Stimulated activated CD8-positive, alpha-beta memory T cell treated with anti-CD3 and anti-CD28 coated beads, Interleukin-12 subunit alpha, Interleukin-12 subunit beta, amount 100 ng/mL, for 24 hours (primary cell): ENCODE results near the gene RTL1.

Experiments used
- DNase-seq: peaks from one replicate; pipeline ENCODE4 v3.0.0-alpha.2; 2020; ENCODE audit errors: extremely low read depth

RTL1 gene

DNA sequence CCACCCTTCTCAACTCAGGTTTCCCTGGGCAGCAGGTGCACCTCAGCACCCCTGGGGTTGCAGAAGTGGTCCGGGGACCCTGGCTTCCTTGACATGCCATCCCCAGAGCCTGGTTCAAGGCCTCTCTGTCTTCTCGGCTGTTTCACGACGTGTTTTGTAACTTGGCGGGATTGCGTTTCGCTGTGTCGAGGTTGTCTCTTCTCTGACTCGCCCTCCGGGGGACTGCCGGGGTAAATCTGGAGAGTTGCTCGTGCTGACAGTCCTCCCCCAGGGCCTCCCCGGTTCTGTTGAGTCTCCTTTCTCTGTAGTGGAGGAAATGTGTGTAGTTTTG is 52.0 kb downstream of the RTL1 start:
- DNase-seq, result no peak

DNA sequence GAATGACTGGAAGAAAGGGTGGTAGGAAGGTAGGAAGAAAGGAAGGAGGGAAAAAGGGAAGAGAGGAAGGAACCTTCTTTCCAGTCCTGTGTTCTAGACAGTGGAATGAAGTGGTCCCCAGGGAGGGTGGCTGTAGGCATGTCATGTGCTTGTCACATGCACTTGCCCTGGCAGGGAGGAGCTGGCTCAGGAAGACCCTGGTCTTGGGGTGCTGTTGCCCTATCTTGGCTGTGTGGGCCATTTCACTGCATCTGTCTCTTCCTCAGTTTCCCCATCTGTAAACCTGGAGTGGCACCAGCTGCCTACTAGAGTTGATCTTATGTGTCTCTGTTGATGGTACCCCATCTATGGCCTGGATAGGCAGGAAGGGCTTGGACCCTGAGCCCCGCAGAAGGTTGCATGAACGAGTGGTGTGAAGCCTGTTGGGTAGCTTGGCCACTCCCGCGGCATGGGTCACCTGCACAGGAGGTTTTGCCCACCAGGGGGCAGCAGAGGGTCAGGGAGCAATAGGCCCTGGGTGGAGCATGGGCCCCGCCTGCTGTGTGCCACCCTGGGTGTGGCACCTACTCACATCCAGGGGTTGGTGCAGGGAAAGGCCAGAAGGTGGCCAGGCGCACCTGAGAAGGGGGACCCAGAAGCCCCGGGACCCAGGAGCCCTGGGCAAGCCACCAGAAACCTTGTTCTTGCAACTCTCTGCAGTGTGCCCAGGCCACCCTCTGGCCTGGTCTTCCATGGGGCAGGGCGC is 52.5 kb downstream of the RTL1 start:
- DNase-seq, result peak; percentile 51

DNA sequence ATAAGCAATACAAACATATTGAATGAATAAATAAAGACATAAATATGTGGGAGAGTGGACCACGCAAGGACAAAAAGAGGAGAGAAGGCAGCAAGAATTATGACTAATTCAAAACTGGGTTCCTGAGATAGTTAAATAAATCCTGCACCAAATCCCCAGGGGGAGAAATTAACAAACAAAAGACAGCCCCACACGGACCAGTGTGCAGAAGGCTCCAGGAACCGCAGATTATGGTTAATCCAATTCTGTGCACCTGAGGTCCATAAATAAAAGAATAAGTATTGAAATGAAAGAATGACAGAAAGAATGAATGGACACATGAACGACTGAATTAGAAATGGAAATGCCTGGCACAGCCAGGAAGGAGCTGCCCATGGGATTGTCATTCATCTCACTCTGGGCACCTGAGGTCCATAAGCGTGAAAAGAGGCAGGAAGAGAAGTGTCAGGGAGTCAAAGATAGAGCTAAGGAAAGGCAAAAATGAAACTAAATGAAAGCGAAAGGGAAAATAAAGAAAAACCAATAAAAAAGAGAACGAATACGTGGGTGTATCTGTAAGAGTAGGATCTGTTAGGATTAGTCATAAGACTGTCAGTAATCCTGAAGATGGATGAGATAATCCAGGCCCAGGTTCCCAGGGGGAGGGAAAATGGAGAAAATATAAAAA is 54.3 kb downstream of the RTL1 start:
- DNase-seq, result no peak

DNA sequence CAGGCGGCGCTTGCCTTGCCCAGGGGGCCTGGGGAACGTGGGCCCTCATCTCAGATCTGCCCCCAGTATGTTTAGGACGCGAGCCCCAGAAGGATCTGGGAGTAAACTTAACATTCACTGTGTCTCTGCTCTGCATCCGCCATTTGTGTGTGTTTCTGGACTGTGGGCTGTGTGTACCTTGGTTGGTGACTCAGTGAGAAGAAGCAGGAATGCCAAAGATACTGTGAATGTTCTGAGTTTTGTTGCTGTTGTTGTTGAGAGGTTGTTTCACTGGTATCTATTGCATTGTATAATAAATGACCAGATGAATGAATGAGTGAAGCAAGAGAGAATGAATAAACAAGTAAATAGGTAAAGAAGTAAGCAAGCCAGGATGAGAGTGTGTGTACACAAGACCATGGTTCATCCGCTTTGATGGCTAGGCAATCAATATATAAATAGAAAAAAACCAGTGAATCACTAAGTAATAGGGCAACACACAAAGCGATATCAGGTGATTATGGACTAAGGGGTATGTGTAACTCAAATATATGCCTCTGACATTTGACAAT is 57.1 kb downstream of the RTL1 start:
- DNase-seq, result no peak

DNA sequence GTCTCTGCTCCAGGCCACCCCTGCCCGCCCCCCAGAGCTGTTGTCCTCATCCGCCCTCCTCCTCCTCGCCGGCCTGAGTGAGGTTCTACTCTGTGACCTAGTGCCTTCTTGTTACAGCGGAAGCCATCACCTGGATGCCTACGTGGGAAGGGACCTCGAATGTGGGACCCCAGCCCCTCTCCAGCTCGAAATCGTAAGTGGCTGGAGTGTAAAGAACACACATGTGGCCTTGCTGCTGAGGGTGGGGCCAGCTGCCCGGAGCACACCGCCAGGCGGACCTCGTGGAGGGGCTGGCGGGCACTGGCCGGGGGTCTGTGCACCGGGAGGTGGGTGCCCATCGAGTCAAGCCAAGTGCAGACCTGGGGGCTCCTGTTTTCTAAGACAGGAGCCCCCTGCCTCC is 58.2 kb downstream of the RTL1 start:
- DNase-seq, result no peak

DNA sequence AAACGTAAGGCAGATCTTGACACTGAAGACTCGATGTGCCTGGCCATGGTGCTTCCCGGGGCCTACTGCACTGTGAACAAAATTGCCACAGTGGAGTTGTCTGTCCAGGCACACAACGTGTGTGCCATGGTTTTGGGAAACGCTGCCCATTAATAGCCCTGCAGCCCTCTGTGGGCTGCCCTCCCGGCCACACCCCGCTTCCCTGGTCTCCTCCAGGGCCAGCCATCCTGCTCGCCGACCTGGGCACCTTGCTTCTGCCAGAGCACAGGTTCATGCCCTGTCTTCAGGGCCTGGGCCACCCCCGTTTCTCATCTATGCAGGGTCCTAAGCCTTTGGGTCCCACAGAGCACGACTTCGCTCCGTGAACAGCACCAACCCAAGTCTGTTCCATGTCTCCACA is 58.7 kb downstream of the RTL1 start:
- no peak for DNase-seq

DNA sequence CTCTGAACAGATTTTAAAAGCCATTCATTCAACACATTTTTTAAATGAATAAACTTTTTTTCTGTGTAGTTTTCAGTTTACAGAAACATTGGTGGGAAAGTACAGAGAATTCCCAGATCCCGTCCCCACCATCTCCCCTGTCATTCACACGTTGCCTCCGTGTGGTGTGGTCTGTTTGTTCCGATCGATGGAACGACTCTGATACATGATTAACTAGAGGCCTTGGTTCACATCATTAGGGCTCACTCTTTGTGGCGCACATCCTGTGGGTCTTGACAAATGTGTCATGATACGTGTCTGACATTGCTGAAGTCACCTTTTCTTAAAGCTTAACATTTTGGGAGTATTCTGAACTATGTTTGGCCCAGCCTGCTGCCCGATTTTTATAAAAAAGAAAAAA is 59.1 kb downstream of the RTL1 start:
- DNase-seq, result no peak

DNA sequence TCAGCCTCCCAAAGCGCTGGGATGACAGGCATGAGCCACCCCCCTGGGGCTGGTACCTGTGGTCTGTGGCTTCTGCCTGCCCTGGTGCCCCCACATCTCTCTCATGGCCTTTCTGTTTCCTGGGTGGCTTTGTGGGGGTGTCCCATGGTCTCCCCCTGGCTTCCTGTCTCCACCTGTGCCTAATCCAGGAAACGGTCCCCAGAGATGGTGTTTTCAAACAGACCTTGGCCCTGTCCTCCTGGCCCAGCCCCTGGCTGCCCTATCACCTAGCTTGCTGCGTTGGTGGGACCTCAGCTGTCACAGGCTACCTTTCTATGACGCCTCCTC is 59.5 kb downstream of the RTL1 start:
- DNase-seq, result no peak

DNA sequence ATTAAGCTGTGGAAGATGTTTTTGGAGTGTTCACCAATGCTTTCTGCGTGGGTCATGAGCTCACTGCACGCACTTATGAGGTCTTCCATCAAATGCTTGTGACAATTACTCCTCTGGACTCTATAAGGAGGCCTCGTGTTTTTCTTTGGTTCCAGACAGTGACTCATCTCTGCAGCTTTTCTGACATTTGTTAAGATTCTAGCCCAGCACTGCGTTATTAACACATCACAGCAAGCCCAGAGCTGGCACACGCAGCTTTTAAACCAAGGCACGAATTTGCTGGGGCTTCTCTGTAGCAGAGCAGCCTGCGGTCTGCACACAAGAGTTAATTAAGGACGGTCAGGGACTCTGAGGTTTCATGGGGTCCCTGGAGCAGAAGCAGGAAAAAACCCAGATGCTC is 60.7 kb downstream of the RTL1 start:
- DNase-seq, result no peak

DNA sequence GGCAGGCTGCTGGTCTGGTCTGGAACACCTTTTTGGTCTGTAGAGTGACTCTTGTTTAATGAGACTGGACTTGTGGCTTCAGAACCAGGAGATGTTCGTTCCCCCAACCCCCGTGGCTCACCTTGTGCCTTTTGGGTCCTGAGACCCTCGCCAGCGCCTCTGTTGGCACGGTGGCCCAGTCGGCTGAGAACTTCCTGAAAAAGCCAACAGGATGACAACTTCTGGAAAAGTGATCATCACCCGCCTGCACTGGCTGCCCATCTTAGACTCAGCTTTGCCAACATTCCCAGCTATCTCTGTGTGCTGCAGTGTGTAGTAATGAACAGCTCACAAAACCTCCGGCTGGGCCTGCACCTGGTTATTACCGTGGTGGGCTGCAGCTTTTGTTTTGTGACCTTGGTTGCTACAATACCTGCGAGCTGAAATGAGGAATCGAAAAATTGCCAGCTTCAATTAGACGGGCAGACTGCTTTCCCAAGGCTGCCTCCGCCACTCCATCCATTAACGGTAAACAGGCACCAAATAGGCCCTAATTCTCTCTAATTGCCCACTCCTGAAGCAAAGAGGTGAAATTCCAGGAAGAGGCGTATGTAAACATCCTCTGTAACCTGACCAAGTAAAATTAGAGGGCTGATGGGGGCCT is 61.6 kb downstream of the RTL1 start:
- DNase-seq, result no peak

DNA sequence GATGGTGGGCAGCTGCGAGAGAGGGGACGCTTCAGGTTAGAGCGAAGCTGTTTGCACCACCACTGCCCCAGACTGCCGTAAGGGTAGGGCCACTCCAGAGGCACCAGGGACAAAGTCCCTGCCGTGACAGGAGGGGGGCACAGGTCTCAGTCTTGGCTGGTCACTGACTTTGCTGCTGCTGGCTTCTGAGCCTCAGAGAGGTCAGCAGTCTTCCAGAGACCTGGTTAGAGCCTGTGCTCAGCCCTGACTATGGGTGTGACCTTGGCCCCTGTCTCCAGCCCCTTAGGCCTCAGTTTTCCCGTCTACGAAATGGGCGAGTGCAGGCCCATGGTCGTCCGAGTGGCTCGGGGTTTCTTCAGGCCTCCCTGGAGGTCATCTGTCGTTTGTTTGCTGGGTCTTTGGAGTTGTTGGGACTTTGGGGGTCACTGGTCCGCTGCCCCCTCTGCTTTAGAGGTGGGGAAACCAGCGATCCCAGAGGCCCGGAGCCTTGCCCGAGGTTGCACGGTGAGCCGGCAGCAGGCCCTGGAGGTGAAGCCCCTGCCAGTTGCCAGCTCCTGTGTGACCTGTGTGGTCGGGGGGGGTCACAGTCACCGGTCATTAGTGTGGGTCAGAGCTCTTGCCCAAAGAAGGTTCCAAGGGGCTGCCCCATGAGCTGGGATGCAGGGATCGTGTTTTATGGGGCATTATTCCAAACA is 62.3 kb downstream of the RTL1 start:
- no peak for DNase-seq

DNA sequence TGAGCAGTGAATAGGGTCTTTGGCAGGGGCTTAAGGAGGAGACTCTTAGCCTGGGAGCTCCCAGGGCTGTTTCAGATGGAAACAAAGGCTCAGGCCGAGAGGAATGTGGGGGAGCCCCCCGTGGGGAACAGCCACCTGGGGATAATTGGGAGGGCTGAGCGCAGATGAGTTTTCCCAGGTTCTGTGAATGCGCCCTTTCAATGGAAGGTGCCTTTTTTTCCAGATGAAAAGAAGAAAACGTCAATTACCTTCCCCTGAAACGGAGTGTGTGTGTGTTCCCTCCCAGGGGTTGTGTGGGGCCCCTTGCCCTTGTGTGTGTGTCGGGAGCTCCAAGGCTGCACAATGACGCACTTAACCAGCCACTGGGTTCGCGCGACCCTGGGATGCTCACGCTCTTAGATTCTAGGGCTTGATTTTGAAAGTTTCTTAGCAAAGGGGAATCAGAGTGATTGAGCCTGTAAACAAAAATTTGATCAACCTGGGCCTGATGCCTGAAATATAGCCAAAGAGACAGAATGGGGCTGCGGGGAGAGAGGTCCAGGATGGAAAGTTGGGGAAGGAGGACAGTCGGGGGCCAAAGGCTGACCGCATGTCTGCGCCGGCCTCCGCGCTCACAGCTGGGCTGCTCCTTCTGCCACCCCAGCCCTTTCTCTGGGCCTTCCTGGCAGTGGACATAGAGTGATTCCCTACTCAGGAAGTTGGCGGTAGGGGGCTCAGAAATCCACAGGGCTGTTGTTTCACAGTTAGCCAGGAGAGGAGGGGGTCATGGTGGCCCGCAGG is 63.0 kb downstream of the RTL1 start:
- no peak for DNase-seq

DNA sequence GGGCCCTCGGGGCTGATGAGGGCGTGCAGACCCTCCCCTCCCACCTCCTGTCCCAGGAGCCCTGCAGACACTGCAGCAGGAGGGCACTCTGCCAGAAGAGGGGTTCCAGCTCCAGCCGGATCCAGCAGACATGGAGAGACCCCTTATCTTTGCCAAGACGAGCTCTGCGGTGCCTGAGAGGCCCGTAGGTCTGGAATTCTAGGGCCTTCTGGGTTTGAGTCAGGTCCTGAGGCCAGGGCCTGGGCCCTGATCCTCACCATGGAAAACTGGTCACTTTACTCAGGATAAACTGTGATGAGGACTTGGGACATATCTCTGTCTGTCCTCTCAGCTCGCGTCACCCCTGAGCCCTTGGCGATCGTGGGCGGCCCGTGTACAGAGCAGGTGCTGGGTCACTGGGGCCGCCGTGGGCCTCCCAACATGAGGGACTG is 63.8 kb downstream of the RTL1 start:
- DNase-seq, result no peak

DNA sequence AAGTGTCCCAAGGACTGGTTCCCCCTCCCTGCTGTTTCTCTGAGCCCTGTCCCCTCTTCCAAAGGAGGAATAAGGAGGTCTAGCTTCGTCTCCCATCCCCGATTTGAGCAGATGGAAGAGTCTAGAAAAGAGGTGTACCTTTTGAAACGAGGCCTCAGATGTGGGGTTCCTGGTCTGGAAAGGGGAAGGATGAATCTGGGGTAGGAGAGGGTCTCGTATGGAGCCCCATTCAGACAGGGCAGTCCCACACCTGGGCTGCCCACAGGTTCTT is 64.3 kb downstream of the RTL1 start:
- no peak for DNase-seq

DNA sequence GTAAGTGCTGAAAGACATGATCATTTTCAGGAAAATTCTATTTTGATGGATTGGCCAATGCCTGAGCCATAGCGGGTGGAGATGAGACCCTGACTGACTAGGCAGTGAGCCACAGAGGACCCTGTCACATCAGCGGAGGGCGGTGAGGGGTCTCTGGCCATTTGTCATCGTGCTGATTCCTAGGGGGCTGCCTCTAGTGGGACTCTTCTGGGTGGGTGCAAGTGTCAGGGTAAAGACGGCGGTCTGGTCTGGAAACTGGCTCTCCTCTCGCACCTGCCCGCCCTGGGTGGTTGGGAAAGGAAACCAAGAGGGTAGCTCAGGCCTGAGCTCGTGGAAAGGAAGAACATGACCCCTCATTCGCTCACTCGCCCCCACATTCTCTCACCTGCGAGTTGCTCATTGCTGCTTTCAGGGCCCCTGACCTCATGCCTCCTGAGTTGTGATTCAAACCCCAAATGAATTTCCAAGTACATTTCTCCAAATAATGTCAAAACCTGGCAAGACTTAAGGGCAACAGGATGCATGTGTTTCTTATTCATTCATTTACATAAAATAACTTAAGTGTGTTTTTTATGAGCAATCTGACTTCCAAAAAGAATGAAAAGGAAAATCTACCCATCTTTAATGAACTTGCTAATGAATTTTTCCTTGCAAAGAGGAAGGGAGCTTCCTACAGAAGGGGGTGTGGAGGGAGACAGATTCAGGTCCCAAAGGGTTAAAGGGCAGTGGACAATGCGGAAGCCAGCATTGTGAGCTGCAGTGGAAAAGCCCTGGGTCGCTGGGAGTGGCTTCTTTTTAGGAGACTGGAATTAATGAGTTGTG is 64.8 kb downstream of the RTL1 start:
- DNase-seq, result no peak

DNA sequence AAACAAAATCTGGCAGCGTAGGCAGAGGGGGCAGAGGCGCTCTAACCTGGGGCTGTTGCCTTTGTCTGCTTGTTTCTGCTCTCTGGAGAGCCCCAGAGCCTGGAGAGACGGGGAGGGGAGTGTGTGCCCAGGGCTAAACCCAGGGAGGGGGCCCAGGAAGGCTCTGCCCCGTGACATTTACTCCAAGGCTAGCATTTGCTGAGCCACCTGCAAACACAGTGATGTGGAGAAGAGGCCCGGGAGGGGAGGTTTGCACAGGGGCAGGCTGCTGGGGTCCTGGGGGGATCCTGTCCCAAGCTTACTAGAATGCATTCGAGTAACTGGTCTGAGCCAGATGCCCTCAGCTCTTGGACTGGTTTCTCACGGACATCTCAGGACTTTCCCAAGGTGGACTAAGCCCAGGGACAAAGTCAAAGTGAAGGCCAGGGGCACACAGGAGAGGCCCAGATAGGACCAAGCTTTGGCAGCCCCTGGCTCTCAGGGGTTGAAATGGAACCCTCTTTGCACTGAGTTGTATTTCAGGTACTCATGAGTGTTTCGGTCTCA is 65.6 kb downstream of the RTL1 start:
- no peak for DNase-seq

DNA sequence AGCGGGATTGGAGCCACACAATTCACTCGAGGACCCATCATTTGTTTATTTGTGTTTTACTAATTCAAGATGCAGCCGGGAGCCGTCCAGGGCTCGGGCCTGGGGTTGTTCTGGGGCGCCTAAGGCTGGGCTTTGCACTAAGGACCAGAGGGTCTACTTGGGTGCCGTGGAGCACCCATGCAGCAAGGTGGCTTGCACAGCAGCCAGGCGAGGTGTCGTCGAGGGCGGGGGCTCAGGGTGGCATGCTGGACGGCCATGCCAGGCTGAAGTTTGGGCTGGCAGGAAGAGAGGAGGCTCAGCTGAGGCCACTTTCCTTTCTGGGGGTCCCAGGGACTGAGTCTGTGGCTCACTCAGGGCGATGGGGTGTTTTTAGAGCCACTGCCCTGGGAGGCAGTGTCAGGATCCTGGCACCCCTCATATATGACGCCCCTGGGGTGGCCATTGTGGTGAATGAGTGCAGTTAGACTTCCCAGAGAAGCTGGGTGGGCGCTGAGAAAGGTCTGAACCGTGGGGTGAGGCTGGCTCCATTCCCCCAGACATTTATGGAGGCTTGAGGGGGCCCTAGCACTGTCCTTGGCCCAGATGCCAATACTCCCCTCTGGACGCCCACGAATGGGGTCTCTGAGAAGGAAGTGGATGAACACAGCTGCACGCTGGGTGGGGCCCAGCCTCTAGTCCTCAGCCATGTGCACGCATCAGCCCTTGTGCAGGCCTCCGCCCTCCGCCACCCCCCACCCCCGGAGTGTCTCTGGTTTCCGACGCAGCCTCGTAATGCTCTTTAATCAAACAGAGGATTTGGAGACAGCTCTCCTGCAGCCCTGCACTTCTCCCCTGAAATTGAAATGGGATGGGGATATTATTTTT is 66.3 kb downstream of the RTL1 start:
- DNase-seq, result no peak

DNA sequence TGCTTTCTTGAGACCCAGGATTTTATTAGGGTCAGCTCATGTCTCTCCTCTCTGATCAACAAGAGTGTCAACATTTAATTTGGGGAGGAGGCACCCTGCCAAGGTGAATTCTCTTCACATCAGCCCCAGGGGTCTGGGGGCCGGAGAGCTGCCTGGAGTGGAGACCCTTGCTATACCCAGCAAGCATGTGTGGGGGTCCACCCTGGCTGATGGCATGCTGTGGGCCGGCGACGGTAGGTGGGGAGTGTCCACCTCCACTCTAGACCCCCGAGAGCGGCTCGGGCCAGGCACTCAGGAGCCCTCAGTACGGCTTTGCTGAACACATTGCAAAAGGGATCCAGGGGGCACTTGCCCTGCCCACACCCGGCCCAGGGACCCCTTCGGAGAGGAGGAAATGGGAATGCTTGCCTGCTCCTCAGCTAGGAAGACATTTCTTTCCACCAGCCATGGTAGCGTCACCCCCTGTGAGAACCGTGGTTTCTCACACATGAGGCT is 67.2 kb downstream of the RTL1 start:
- no peak for DNase-seq

DNA sequence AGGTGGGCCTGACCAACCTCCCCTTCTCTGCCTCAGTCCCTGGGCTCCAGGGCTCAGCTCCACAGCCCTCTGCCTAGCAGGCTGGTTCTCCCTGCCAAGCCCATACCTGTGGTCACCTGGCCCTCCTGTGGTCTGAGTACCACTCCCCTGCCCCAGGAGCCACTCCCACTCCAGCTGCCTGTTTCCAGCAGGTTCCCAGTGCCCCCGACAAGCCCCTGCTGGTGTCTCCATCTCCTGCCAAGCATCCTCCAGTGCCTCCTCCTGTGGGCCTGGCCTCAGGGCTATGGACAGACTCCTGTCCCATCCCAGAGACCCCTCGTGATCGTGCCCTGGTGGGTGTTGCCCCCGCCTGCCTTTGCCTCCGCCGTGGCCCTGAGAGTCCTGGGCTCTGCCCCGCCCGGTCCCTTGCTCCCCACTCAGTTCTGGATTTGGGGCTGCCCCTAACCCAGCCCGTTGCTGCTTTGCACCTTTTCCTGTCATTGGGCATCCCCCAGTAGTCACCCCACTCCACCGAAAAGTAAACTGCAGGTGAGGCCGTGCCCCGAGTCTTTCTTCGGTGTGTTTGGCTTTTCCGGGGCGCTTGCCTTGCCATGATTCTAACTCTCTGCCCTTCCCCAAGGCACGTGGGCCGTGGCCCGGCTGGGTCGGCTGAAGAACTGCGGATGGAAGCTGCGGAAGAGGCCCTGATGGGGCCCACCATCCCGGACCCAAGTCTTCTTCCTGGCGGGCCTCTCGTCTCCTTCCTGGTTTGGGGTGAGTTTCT is 67.8 kb downstream of the RTL1 start:
- DNase-seq, result no peak
